Spleen (tissue), 7 donors: ENCODE results near the gene LPAR5.

Experiments
- POLR2AphosphoS5 ChIP-seq, 3 donors: sonication (generic); formaldehyde crosslinking; IDR thresholded peaks; one replicate each; pipeline ENCODE4 v1.5.1; 2017; ENCODE audit warnings: antibody characterized with exemption in 3 of 3
- TF ChIP-seq, protein P1 (sequence below), 11 experiments: fragments of 200-600 bp in 7 of 11; fragments of 450-650 bp in 4 of 11; sonication (generic) in 4 of 11; IDR thresholded peaks in 8 of 11; conservative IDR thresholded peaks in 3 of 11; 1 replicate in 7 of 11; 2 replicates in 4 of 11; pipeline versions ENCODE4 v1.4.0 to v1.8.0; 2016 to 2021; ENCODE audit warnings: antibody characterized with exemption in 11 of 11, inconsistent platforms in 4 of 11, mild to moderate bottlenecking in 1 of 11
- donor health status: DM: no; HTN: no; CAD: no; lungs with moderate emphysema.
- donor health status: DM: no; HTN: no; CAD: no.
- donor health status: DM: no; HTN: no; CAD: no.

DNA sequence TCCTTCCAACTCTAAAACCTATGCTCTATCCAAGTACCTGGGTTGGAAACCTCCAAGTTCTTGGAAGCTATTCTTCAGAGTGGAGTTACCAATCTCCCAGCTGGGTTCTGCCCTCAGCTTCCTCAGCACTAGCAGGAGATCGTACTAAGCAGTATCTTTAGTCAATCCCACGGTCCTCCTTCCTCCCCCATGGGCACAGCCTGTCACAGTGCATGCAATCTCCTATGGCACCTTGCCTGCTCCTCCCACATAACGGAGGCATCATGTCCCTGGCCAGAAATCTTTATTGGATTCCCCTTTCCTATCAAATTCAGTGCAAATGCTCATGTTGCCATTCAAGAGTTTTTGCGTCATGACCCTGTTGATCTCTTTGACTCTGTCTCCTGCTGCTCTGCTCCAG is 5.4 kb upstream of the LPAR5 start:
- TF ChIP-seq, protein P1, sequence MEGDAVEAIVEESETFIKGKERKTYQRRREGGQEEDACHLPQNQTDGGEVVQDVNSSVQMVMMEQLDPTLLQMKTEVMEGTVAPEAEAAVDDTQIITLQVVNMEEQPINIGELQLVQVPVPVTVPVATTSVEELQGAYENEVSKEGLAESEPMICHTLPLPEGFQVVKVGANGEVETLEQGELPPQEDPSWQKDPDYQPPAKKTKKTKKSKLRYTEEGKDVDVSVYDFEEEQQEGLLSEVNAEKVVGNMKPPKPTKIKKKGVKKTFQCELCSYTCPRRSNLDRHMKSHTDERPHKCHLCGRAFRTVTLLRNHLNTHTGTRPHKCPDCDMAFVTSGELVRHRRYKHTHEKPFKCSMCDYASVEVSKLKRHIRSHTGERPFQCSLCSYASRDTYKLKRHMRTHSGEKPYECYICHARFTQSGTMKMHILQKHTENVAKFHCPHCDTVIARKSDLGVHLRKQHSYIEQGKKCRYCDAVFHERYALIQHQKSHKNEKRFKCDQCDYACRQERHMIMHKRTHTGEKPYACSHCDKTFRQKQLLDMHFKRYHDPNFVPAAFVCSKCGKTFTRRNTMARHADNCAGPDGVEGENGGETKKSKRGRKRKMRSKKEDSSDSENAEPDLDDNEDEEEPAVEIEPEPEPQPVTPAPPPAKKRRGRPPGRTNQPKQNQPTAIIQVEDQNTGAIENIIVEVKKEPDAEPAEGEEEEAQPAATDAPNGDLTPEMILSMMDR (IDR thresholded peaks at IDR 0.05 in 8 of 11, conservative IDR thresholded peaks at IDR 0.05 in 3 of 11), result no peak
- TF ChIP-seq POLR2AphosphoS5 (IDR thresholded peaks at IDR 0.05), result no peak
